T-helper 2 cell (primary cell): ENCODE data around the gene THOC3.
"Not testable (repeated sequence)": the region's sequence is repeated elsewhere in the genome, so short reads cannot be mapped to it uniquely, and the experiment has no call there.

ENCODE experiments used
- DNase-seq, 5 experiments: peaks; one replicate each; pipeline versions ENCODE4 v3.0.0 to v3.0.0-alpha.2; 2012 to 2022
- total RNA-seq, 2 donors: gene quantifications; one replicate each; lab custom pipeline; 2026; lab: John Stamatoyannopoulos, UW

The THOC3 gene
- total RNA-seq = 8.1 to 14.5 reads per million in 2 donors

- DNase-seq = peak; percentile 48 to 89 (median 69)
Observed at GRCh38 chr5:175967471-175968372, at the start of gene THOC3. TSS of gene THOC3 (minus strand) at chr5:175968315. CDS start at chr5:175968208, 107 bp downstream.

- DNase-seq = not testable (repeated sequence)
Observed at GRCh38 chr5:176017324-176017723, 49.2 kb upstream of the THOC3 start.

GRCh38 chr5:176014360-176014759 is 46.2 kb upstream of the THOC3 start:
- DNase-seq = not testable (repeated sequence)

- not testable (repeated sequence) for DNase-seq
Observed at GRCh38 chr5:176011088-176011487, 43.0 kb upstream of the THOC3 start.

GRCh38 chr5:176010202-176010601 is 42.1 kb upstream of the THOC3 start:
- not testable (repeated sequence) for DNase-seq

- DNase-seq = not testable (repeated sequence)
Observed at GRCh38 chr5:176007220-176007619, 39.1 kb upstream of the THOC3 start.

- not testable (repeated sequence) for DNase-seq
Observed at GRCh38 chr5:176006819-176007218, 38.7 kb upstream of the THOC3 start.

- not testable (repeated sequence) for DNase-seq
Observed at GRCh38 chr5:175997979-175998378, 29.9 kb upstream of the THOC3 start.

GRCh38 chr5:175997495-175997894 is 29.4 kb upstream of the THOC3 start:
- DNase-seq = not testable (repeated sequence)

GRCh38 chr5:175996791-175997190 is 28.7 kb upstream of the THOC3 start:
- DNase-seq = not testable (repeated sequence)

GRCh38 chr5:175995506-175995905 is 27.4 kb upstream of the THOC3 start:
- not testable (repeated sequence) for DNase-seq

- not testable (repeated sequence) for DNase-seq
Observed at GRCh38 chr5:175979371-175979995, 11.4 kb upstream of the THOC3 start.

- DNase-seq = not testable (repeated sequence)
Observed at GRCh38 chr5:175968381-175968780, 266 bp upstream of the THOC3 start.

- not testable (repeated sequence) for DNase-seq
Observed at GRCh38 chr5:175962329-175962728, 5.8 kb downstream of the THOC3 start.

- not testable (repeated sequence) for DNase-seq
Observed at GRCh38 chr5:175960228-175960627, 7.9 kb downstream of the THOC3 start.

- DNase-seq = not testable (repeated sequence)
Observed at GRCh38 chr5:175958515-175958914, 9.6 kb downstream of the THOC3 start.

GRCh38 chr5:175954107-175954506 is 14.0 kb downstream of the THOC3 start:
- not testable (repeated sequence) for DNase-seq

GRCh38 chr5:175952810-175953209 is 15.3 kb downstream of the THOC3 start:
- DNase-seq = not testable (repeated sequence)

GRCh38 chr5:175951339-175951969 is 16.7 kb downstream of the THOC3 start:
- not testable (repeated sequence) for DNase-seq

GRCh38 chr5:175948329-175949108 is 19.6 kb downstream of the THOC3 start:
- DNase-seq = not testable (repeated sequence)

GRCh38 chr5:175943253-175943652 is 24.9 kb downstream of the THOC3 start:
- not testable (repeated sequence) for DNase-seq

GRCh38 chr5:175940632-175941031 is 27.5 kb downstream of the THOC3 start:
- not testable (repeated sequence) for DNase-seq
